ENCODE measurements around the gene CLPTM1L.

- TF ChIP-seq, protein P1, sequence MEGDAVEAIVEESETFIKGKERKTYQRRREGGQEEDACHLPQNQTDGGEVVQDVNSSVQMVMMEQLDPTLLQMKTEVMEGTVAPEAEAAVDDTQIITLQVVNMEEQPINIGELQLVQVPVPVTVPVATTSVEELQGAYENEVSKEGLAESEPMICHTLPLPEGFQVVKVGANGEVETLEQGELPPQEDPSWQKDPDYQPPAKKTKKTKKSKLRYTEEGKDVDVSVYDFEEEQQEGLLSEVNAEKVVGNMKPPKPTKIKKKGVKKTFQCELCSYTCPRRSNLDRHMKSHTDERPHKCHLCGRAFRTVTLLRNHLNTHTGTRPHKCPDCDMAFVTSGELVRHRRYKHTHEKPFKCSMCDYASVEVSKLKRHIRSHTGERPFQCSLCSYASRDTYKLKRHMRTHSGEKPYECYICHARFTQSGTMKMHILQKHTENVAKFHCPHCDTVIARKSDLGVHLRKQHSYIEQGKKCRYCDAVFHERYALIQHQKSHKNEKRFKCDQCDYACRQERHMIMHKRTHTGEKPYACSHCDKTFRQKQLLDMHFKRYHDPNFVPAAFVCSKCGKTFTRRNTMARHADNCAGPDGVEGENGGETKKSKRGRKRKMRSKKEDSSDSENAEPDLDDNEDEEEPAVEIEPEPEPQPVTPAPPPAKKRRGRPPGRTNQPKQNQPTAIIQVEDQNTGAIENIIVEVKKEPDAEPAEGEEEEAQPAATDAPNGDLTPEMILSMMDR (IDR thresholded peaks at IDR 0.05; ENCODE audit: insufficient read depth, low read depth, low read length): no peak
- TF ChIP-seq EZH2 (IDR thresholded peaks at IDR 0.05; ENCODE audit: insufficient read depth, low read length): no peak
These were observed 20.1 kb downstream of the CLPTM1L start for GRCh38 chr5:1324719-1325190.

All from astrocyte (in vitro differentiated cells and primary cell).